ENCODE results near the gene APOF.

Gene APOF

DNA sequence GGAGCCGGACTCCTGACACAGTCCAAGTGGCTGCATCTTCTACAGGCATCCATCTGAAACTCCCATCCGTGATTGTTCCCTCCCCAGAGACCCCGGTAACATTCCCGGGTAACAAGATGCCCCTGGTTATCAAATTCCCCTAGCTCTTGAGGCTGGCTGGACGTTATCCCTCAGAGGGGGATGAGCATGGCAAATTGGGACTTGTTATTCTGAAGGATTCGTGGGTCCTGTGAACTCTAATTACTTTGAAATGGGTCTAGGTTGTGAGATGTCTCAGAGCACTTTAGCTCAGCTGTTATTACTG lies 28.2 kb downstream of the APOF start:
- H3K36me3 ChIP-seq (ENCODE audit: control insufficient read depth, insufficient read depth, low read length): no peaks in the 10 kb centered on the region
- H3K4me1 ChIP-seq: peaks cover 12% of the 10 kb centered on the region
- peak overlapping the region; percentile 81 for H3K9ac ChIP-seq
- peak overlapping the region; percentile 93 for H3K27ac ChIP-seq
- peaks cover 4% of the 10 kb centered on the region for H3K79me2 ChIP-seq
- H3K4me2 ChIP-seq (ENCODE audit: low read length): peak overlapping the region; percentile 82
- H3K9me3 ChIP-seq (ENCODE audit: control insufficient read depth, low read length): no peaks in the 10 kb centered on the region
- no peaks in the 10 kb centered on the region for H3K27me3 ChIP-seq (ENCODE audit: control insufficient read depth, insufficient read depth, low read length)
- H2AFZ ChIP-seq: peak overlapping the region; percentile 88
- peak overlapping the region; percentile 77 for H3K4me3 ChIP-seq (ENCODE audit: low read depth, low read length)
- TF ChIP-seq, protein P1, sequence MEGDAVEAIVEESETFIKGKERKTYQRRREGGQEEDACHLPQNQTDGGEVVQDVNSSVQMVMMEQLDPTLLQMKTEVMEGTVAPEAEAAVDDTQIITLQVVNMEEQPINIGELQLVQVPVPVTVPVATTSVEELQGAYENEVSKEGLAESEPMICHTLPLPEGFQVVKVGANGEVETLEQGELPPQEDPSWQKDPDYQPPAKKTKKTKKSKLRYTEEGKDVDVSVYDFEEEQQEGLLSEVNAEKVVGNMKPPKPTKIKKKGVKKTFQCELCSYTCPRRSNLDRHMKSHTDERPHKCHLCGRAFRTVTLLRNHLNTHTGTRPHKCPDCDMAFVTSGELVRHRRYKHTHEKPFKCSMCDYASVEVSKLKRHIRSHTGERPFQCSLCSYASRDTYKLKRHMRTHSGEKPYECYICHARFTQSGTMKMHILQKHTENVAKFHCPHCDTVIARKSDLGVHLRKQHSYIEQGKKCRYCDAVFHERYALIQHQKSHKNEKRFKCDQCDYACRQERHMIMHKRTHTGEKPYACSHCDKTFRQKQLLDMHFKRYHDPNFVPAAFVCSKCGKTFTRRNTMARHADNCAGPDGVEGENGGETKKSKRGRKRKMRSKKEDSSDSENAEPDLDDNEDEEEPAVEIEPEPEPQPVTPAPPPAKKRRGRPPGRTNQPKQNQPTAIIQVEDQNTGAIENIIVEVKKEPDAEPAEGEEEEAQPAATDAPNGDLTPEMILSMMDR (IDR thresholded peaks at IDR 0.05): no peak

DNA sequence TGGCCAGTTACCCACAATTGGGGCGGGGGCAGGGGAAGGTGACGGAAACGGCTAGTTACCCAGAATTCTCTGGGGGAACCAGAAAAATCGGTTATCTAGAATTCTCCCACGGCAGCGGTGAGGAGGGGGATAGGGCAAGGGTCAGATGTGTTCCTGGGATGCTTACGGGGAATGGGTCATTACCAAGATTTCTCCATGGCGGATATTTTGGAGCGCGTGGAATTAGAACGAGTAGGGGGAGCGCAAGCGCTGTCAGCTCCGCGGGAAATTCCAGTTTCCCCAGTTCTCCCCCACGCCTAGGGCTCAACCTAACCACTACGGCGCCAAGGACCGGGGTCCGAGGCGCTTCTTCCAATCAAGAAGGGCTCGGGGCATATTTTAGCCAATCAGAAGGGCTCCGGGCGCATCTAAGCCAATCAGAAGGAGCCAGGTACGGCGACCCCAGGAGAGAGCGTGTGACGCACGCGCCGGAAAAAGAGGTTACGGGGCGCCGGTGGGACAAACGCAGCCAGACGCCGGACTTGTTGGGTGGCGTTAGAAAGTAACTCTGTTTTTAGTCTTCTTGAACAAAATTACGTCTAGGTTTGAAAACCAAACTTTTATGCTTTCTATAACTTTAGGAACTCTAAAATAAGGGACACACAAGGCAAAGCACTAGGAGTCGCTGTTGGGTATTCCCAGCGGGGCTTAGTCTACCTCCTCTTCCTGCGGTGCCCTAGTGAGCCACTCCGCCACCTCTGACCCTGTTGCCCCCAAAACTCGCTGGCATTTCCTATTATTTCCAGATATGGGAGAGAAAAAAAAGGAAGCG lies 28.8 kb downstream of the APOF start, which contains the start of gene PAN2:
TSS of gene PAN2 (minus strand) at position 322 of the 811 bp plus-strand sequence. CDS start 906 bp downstream, outside the sequence.
- H3K9me3 ChIP-seq (ENCODE audit: control insufficient read depth, low read length): no peaks in the 10 kb centered on the region
- no peaks in the 10 kb centered on the region for H3K27me3 ChIP-seq (ENCODE audit: control insufficient read depth, insufficient read depth, low read length)
- peak within 1 kb of the TSS; percentile 77 for H3K4me3 ChIP-seq (ENCODE audit: low read depth, low read length)
- TF ChIP-seq, protein P1 (IDR thresholded peaks at IDR 0.05): peak; percentile 62
- H3K79me2 ChIP-seq: peaks cover 4% of the 10 kb centered on the region
- peaks cover 12% of the 10 kb centered on the region for H3K4me1 ChIP-seq
- peak within 1 kb of the TSS; percentile 88 for H2AFZ ChIP-seq
- no peaks in the 10 kb centered on the region for H3K36me3 ChIP-seq (ENCODE audit: control insufficient read depth, insufficient read depth, low read length)
- H3K4me2 ChIP-seq (ENCODE audit: low read length): peak within 1 kb of the TSS; percentile 82
- peak within 1 kb of the TSS; percentile 84 for H3K9ac ChIP-seq
- peak within 1 kb of the TSS; percentile 93 for H3K27ac ChIP-seq

DNA sequence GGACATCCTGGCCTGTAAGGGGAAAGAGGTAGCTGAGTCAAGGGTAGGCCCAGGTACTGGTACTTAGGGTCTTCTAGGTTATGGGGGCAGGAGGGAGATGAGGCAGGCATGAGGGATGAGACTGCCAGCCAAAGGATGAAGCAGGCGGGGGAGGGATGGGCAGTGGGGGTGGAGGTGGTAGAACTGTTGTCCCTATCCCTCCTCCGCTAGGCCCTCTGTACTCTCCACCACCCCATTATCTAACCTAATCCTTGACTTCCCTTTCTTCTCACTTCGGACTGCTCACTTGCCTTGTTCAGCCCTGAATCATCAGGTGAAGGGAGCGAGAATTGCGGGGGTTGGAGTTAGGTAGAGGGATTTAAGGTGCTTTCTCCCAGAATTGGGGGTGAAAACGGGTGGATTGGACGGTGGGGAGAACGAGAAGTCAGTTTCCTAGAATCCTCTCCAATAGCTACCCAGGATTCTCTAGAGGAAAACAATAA lies 29.4 kb downstream of the APOF start:
- TF ChIP-seq, protein P1 (IDR thresholded peaks at IDR 0.05): no peak
- Histone ChIP-seq H3K4me3 (ENCODE audit: low read depth, low read length) (peak overlapping the region; percentile 77), H2AFZ (peak overlapping the region; percentile 88), H3K79me2 (peaks cover 4% of the 10 kb centered on the region), H3K4me1 (peaks cover 12% of the 10 kb centered on the region), H3K9me3 (ENCODE audit: control insufficient read depth, low read length) (no peaks in the 10 kb centered on the region), H3K36me3 (ENCODE audit: control insufficient read depth, insufficient read depth, low read length) (no peaks in the 10 kb centered on the region), H3K27ac (peak overlapping the region; percentile 93), H3K4me2 (ENCODE audit: low read length) (peak overlapping the region; percentile 82), H3K27me3 (ENCODE audit: control insufficient read depth, insufficient read depth, low read length) (no peaks in the 10 kb centered on the region), H3K9ac (peak overlapping the region; percentile 84)

GRCh38 chr12:56332512-56333196 lies 30.0 kb downstream of the APOF start:
- no peaks in the 10 kb centered on the region for H3K9me3 ChIP-seq (ENCODE audit: control insufficient read depth, low read length)

More at GRCh38 chr12:56332512-56333196, 30.0 kb downstream of the APOF start:
- no peaks in the 10 kb centered on the region for H3K36me3 ChIP-seq (ENCODE audit: control insufficient read depth, insufficient read depth, low read length)
- peaks cover 12% of the 10 kb centered on the region for H3K4me1 ChIP-seq
- peak overlapping the region; percentile 93 for H3K27ac ChIP-seq
- H3K9ac ChIP-seq: no peak overlapping the region
- peak overlapping the region; percentile 82 for H3K4me2 ChIP-seq (ENCODE audit: low read length)
- H3K4me3 ChIP-seq (ENCODE audit: low read depth, low read length): peak overlapping the region; percentile 77
- H2AFZ ChIP-seq: peak overlapping the region; percentile 88
- peaks cover 4% of the 10 kb centered on the region for H3K79me2 ChIP-seq
- TF ChIP-seq, protein P1 (IDR thresholded peaks at IDR 0.05): no peak
- H3K27me3 ChIP-seq (ENCODE audit: control insufficient read depth, insufficient read depth, low read length): no peaks in the 10 kb centered on the region
